Lower lobe of right lung (tissue), 2 donors: ENCODE results near the gene IMP4. TPM values are rescaled to one million over a fixed set of nuclear protein-coding genes. Genes with fewer than 3 reads are reported as not detected.

Experiments
- ATAC-seq, 2 donors: fragments of 200-7000 bp; cut with Tn5 transposase; one replicate each; pipeline ENCODE4 v1.9.1; 2020 to 2022; ENCODE audit warnings: mild to moderate bottlenecking in 2 of 2, moderate library complexity in 2 of 2
- DNase-seq: peaks from one replicate; pipeline ENCODE4 v3.0.0-alpha.2; 2020
- H3K27ac ChIP-seq: fragments of 200-600 bp; one replicate; pipeline ENCODE4 v1.8.0; 2022
- H3K27me3 ChIP-seq: fragments of 200-600 bp; one replicate; pipeline ENCODE4 v1.8.0; 2022; ENCODE audit warnings: low read depth
- H3K36me3 ChIP-seq: fragments of 200-600 bp; one replicate; pipeline ENCODE4 v1.8.0; 2022; ENCODE audit warnings: mild to moderate bottlenecking
- H3K4me1 ChIP-seq: fragments of 200-600 bp; one replicate; pipeline ENCODE4 v1.8.0; 2022
- H3K4me3 ChIP-seq: fragments of 200-600 bp; one replicate; pipeline ENCODE4 v1.8.0; 2022; ENCODE audit warnings: mild to moderate bottlenecking
- H3K9me3 ChIP-seq: fragments of 200-600 bp; one replicate; pipeline ENCODE4 v1.8.0; 2022
- CTCF ChIP-seq: fragments of 200-600 bp; IDR thresholded peaks from one replicate; pipeline ENCODE4 v1.8.0; 2022; ENCODE audit warnings: antibody characterized with exemption, mild to moderate bottlenecking
- intact Hi-C: fragments of 100-400 bp; cut with DNase I; formaldehyde crosslinking; loops from one replicate; pipeline ENCODE4 v1.11.0; 2022
- long read RNA-seq: library from polyadenylated mRNA; unstranded; transcript quantifications from one replicate; pipeline ENCODE4 v2.0.0, GENCODE V29; 2021
- total RNA-seq: library from RNA; stranded (reverse); fragmentation: NEBNext Ultra II Directional; extraction: Animal tissue kit (Norgen Biotek cat#: 25700); gene quantifications from one replicate; pipeline ENCODE4 v1.2.1, GENCODE V29; 2021
- donor health status: DM: no; HTN: yes; CAD: no; lungs with severe emphysema.

IMP4 gene
- total RNA-seq: 55.9 TPM
- long read RNA-seq, transcript IMP4-208 (8 exons, 2,379 nt): minor isoform, 19 of 116 reads
- long read RNA-seq, transcript IMP4-201 (9 exons, 1,740 nt): major isoform, 54 of 116 reads
- long read RNA-seq, transcript IMP4-202 (9 exons, 822 nt): minor isoform, 27 of 116 reads
- long read RNA-seq, partial matches to known transcripts: 7 of 116 reads
- long read RNA-seq, other reads (novel, unspliced or antisense): 7 of 116 reads

DNA sequence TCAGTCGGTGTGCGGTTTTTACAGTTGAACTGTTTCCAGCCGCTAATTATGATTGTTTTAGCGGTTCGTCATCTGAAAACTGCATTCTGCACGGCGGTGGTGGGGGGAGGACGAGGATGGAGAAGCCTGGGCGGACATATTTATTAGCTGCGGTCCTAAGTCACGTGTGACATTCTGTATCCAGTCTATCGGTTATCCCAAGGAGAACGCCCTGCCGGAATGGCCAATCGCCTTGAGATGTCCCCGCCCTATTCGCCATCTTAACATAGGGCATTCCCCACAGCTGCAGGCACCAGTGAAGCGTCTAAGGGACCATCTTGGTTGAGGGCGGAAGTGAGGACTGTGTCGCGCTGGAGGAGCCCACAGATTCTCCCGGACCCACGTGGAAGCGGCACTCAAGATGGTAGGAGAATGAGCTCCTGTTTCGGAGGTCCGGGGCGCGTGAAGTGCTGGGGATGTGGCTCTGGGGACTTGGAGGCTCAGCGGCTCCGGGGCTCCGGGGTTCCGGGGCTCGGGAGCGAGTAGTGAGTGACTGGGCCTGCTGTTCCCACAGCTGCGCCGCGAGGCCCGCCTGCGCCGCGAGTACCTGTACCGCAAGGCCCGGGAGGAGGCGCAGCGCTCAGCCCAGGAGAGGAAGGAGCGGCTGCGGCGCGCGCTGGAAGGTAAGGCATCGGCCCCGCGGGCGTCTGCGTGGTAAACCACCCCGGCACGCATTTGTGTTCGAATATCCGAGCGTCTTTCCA lies at the start of gene IMP4:
TSS of gene IMP4 (plus strand) at position 365 of the 743 bp plus-strand sequence. CDS start at position 401, 36 bp downstream.
- peaks cover 56% of the 10 kb centered on the region for H3K36me3 ChIP-seq
- peak within 1 kb of the TSS; percentile 92 for H3K27ac ChIP-seq
- no peaks in the 10 kb centered on the region for H3K9me3 ChIP-seq
- H3K27me3 ChIP-seq: no peaks in the 10 kb centered on the region
- TF ChIP-seq CTCF: peak; percentile 44
- peak; percentile 97 to 98 for ATAC-seq
- intact Hi-C loops: no loop called here
- H3K4me1 ChIP-seq: peaks cover 27% of the 10 kb centered on the region
- peak within 1 kb of the TSS; percentile 69 for H3K4me3 ChIP-seq
- peak; percentile 97 for DNase-seq

DNA sequence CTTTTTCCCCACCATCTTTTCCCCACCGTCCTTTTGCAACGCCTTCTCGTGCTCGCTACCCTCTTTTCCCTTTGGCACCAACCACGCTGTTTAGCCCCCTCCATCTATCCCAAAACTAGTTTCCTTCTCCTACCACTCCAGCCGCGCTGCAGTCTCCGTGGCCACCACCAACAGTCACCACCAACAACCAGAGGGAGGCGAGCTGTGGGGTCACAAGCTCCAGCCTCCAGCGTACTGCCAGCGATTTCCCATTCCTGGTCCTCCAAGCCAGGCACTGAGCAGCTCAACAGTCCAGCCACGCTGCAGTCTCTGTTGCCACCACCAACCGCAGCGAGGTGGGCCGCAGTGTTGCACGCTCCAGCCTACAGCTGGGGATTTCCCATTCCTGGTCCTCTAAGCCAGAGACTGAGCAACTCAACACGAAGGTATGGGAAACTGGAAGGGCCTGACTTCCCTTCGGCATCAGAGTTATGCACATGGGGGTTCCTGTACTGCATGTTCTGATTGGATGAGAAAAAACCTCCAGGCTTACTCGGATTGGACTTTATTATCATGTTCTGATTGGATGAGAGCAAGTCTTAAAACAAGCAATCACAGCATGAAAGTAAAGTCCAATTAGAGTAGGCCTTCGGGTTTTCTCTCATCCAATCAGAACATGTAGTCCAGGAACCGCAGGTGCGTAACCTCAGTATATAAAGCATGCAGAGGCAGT lies 42.3 kb upstream of the IMP4 start:
- H3K27ac ChIP-seq: no peak overlapping the region
- H3K9me3 ChIP-seq: no peaks in the 10 kb centered on the region
- DNase-seq (no peak), ATAC-seq (no peak)
- peaks cover 8% of the 10 kb centered on the region for H3K27me3 ChIP-seq
- H3K4me1 ChIP-seq: no peaks in the 10 kb centered on the region
- intact Hi-C loops: no loop called here
- no peak for TF ChIP-seq CTCF
- no peak overlapping the region for H3K4me3 ChIP-seq
- H3K36me3 ChIP-seq: no peaks in the 10 kb centered on the region

- no peak for TF ChIP-seq CTCF
These were observed 41.7 kb upstream of the IMP4 start for GRCh38 chr2:130300970-130301348.

DNA sequence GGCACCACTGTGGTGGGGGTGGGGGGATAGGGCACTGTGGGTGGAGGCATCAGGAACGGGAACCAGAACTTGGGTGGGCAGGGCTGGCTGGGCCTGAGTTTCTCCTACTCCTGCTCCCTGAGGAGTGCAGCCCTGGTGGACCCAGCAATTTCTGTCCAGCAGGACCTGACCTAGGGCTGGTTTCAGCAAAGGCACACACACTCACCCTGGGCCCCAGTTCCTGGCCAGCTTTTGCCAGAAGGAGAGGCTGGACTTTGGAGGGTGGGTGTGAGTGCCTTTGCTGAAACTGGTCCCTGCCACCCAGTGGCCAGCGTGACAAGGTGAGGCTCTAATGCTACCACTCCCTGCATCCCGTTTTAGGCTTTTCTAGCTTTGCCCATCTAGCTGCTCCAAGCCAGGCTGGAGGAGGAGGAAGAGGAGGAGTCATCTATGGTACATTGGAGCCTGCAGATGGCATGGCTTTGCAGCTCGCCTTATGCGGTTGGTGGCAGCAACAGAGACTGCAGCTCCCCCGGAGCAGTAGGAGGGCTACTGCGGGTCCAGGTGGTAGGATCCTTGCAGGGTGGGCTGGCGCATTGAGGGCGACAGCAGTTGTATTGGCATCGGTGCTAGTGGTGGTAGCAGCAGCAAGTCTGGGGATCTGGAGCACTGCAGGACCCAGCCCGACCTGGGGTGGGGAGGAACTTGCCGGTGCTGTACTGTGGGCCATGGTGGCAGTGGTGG lies 40.4 kb upstream of the IMP4 start:
- DNase-seq (no peak), ATAC-seq (peak in 1 of 2 donors; percentile 27)
- intact Hi-C loops: no loop called here
- no peaks in the 10 kb centered on the region for H3K9me3 ChIP-seq
- H3K4me3 ChIP-seq: no peak overlapping the region
- H3K36me3 ChIP-seq: no peaks in the 10 kb centered on the region
- no peaks in the 10 kb centered on the region for H3K4me1 ChIP-seq
- peaks cover 8% of the 10 kb centered on the region for H3K27me3 ChIP-seq
- no peak for TF ChIP-seq CTCF
- H3K27ac ChIP-seq: no peak overlapping the region

More at GRCh38 chr2:130300970-130301348, 41.7 kb upstream of the IMP4 start:
- Histone ChIP-seq H3K27ac (no peak overlapping the region), H3K9me3 (no peaks in the 10 kb centered on the region), H3K4me3 (no peak overlapping the region), H3K4me1 (no peaks in the 10 kb centered on the region), H3K36me3 (no peaks in the 10 kb centered on the region), H3K27me3 (peaks cover 8% of the 10 kb centered on the region)
- ATAC-seq: no peak
- no peak for DNase-seq
- intact Hi-C loops: no loop called here

DNA sequence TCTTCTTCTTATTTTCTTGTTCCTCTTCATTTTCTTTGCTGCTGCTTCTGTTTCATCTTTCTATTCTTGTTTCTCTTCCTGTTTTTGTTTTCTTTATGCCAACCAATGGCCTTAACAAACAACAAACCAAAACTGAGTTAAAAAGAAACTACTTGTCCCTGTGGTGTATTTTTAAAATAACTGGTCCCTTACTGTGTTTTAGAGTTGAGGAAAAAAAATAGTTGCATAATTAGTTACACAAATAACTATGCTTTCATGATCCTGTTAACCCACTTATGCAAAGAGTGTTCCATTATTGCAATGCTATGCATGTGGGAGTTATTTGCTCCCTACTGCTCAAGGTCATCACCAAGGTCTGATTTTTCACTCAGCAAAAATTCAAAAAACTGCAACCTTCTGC lies 39.5 kb upstream of the IMP4 start:
- no peaks in the 10 kb centered on the region for H3K36me3 ChIP-seq
- DNase-seq (no peak), ATAC-seq (no peak)
- TF ChIP-seq CTCF: no peak
- H3K27me3 ChIP-seq: peaks cover 11% of the 10 kb centered on the region
- H3K4me1 ChIP-seq: no peaks in the 10 kb centered on the region
- H3K27ac ChIP-seq: no peak overlapping the region
- no peak overlapping the region for H3K4me3 ChIP-seq
- H3K9me3 ChIP-seq: no peaks in the 10 kb centered on the region
- intact Hi-C loops: no loop called here
